ENCODE data around the gene NPAT. TPM values are rescaled to one million over a fixed set of nuclear protein-coding genes. Genes with fewer than 3 reads are reported as not detected.
A peak's percentile ranks its signal among the peaks of the same experiment; 100 is the strongest.

NPAT gene
- total RNA-seq, 2 donors from 2014 or later = 21.8 to 23.8 TPM

DNA sequence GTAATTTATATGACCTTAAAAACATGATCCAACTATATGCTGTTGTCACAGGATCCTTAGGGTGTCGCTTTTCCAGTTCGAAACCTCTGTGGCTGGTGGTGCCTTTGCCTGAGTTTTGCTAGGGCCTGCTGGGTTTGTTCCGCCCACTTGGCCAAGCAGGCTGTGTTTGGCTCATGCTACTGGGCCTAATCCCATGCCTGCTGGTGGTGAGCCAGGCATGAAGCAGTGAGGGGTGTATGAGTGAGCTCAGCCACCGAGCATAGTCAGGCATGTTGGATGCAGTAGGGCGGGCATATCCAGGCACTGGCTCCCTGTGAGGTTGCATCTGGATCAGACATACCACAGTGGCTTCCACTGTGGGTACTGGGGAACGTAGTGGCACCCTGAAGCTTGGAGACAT lies 16.3 kb downstream of the NPAT start:
- TF ChIP-seq, protein P1, sequence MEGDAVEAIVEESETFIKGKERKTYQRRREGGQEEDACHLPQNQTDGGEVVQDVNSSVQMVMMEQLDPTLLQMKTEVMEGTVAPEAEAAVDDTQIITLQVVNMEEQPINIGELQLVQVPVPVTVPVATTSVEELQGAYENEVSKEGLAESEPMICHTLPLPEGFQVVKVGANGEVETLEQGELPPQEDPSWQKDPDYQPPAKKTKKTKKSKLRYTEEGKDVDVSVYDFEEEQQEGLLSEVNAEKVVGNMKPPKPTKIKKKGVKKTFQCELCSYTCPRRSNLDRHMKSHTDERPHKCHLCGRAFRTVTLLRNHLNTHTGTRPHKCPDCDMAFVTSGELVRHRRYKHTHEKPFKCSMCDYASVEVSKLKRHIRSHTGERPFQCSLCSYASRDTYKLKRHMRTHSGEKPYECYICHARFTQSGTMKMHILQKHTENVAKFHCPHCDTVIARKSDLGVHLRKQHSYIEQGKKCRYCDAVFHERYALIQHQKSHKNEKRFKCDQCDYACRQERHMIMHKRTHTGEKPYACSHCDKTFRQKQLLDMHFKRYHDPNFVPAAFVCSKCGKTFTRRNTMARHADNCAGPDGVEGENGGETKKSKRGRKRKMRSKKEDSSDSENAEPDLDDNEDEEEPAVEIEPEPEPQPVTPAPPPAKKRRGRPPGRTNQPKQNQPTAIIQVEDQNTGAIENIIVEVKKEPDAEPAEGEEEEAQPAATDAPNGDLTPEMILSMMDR (conservative IDR thresholded peaks at IDR 0.05) = no peak
- Histone ChIP-seq H3K36me3 (ENCODE audit: control insufficient read depth, insufficient read depth, low read length) (peaks cover 85% of the 10 kb centered on the region), H3K4me3 (ENCODE audit: low read length) (peak overlapping the region; percentile 53), H3K27ac (ENCODE audit: low read depth, low read length) (no peak overlapping the region), H3K9me3 (ENCODE audit: control insufficient read depth, low read length) (peaks cover 65% of the 10 kb centered on the region), H3K27me3 (ENCODE audit: control insufficient read depth, insufficient read depth, low read length, poor library complexity, severe bottlenecking) (no peaks in the 10 kb centered on the region), H3K4me1 (ENCODE audit: control insufficient read depth, insufficient read depth, low read length) (no peaks in the 10 kb centered on the region), H3K9ac (ENCODE audit: extremely low read depth, low read length, poor library complexity, severe bottlenecking) (no peak overlapping the region)
- H3K27me3 Mint-ChIP-seq (ENCODE audit: insufficient read depth) = no peaks in the 10 kb centered on the region
- peaks cover 29% of the 10 kb centered on the region for H3K9me3 Mint-ChIP-seq
- H3K36me3 Mint-ChIP-seq (ENCODE audit: low read depth) = peaks cover 68% of the 10 kb centered on the region
- no peak overlapping the region for H3K4me3 Mint-ChIP-seq
- H3K4me1 Mint-ChIP-seq = peaks cover 15% of the 10 kb centered on the region
- DNase-seq = no peak
- 95 to 100% methylated on average over 4 to 6 of the region's 6 CpGs for WGBS, 2 experiments (ENCODE audit: insufficient coverage in 1 of 2, insufficient read length in 1 of 2)
- H3K27ac Mint-ChIP-seq = no peak overlapping the region

DNA sequence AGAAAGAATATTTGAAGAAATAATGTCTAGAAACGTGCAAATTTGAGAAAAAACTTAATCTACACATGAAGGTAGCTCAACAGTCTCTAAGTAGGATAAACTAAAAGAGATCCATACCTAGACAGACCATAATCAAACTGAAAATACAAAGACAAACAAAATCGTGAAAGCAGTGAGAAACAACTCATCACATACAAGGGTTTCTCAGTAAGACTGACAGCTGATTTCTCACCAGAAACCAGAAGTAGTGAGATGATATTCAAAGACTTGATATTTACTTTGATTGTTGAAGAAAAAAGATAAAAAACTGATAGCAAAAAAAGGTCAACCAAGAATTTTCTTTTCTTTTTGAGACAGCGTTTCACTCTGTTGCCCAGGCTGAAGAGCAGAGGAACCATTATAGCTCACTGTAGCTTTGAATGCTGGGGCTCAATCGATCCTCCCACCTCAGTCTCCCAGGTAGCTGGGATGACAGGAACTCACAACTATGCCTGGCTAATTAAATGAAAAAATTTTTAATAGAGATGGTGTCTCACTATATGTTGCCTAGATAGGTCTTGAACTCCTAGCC lies 17.4 kb downstream of the NPAT start:
- H3K27ac Mint-ChIP-seq = no peak overlapping the region
- H3K4me1 Mint-ChIP-seq = peaks cover 17% of the 10 kb centered on the region
- TF ChIP-seq, protein P1 (conservative IDR thresholded peaks at IDR 0.05) = no peak
- no peaks in the 10 kb centered on the region for H3K4me1 ChIP-seq (ENCODE audit: control insufficient read depth, insufficient read depth, low read length)
- no peak overlapping the region for H3K9ac ChIP-seq (ENCODE audit: extremely low read depth, low read length, poor library complexity, severe bottlenecking)
- no peak overlapping the region for H3K4me3 Mint-ChIP-seq
- peaks cover 58% of the 10 kb centered on the region for H3K9me3 ChIP-seq (ENCODE audit: control insufficient read depth, low read length)
- H3K36me3 ChIP-seq (ENCODE audit: control insufficient read depth, insufficient read depth, low read length) = peaks cover 75% of the 10 kb centered on the region
- no peaks in the 10 kb centered on the region for H3K27me3 ChIP-seq (ENCODE audit: control insufficient read depth, insufficient read depth, low read length, poor library complexity, severe bottlenecking)
- H3K9me3 Mint-ChIP-seq = peaks cover 27% of the 10 kb centered on the region
- WGBS, 2 experiments (ENCODE audit: insufficient coverage in 1 of 2, insufficient read length in 1 of 2) = 98 to 100% methylated on average over 1 to 4 of the region's 4 CpGs
- H3K36me3 Mint-ChIP-seq (ENCODE audit: low read depth) = peaks cover 57% of the 10 kb centered on the region
- H3K27me3 Mint-ChIP-seq (ENCODE audit: insufficient read depth) = no peaks in the 10 kb centered on the region
- no peak overlapping the region for H3K27ac ChIP-seq (ENCODE audit: low read depth, low read length)
- no peak for DNase-seq
- peak overlapping the region; percentile 2 for H3K4me3 ChIP-seq (ENCODE audit: low read length)

DNA sequence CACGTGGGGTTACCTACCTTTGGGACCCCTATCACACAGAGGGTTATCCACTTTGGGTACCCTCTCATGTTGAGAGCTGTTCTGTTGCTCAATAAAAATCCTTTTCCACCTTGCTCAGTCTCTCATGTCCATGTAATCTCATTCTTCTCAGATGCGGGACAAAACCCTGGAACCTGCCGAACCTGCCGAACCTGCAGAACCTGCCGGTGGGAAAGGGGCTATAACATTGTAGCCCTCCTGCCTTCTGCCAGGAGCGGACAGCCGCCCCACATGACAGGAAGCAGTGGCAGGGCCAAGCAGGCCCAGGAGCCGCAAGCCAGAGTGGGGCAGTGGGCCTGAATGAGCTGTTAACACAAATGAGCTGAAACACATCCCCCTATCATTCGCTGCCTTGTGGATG lies 18.1 kb downstream of the NPAT start:
- H3K9ac ChIP-seq (ENCODE audit: extremely low read depth, low read length, poor library complexity, severe bottlenecking) = no peak overlapping the region
- Mint-ChIP-seq H3K27ac (no peak overlapping the region), H3K4me3 (no peak overlapping the region), H3K27me3 (ENCODE audit: insufficient read depth) (no peaks in the 10 kb centered on the region), H3K4me1 (peaks cover 19% of the 10 kb centered on the region), H3K9me3 (peaks cover 27% of the 10 kb centered on the region), H3K36me3 (ENCODE audit: low read depth) (peaks cover 55% of the 10 kb centered on the region)
- H3K36me3 ChIP-seq (ENCODE audit: control insufficient read depth, insufficient read depth, low read length) = peaks cover 69% of the 10 kb centered on the region
- H3K9me3 ChIP-seq (ENCODE audit: control insufficient read depth, low read length) = peaks cover 57% of the 10 kb centered on the region
- DNase-seq = no peak
- 92% methylated on average over 7 to 9 of the region's 9 CpGs for WGBS, 2 experiments (ENCODE audit: insufficient coverage in 1 of 2, insufficient read length in 1 of 2)
- peak overlapping the region; percentile 2 for H3K4me3 ChIP-seq (ENCODE audit: low read length)
- TF ChIP-seq, protein P1 (conservative IDR thresholded peaks at IDR 0.05) = no peak
- no peak overlapping the region for H3K27ac ChIP-seq (ENCODE audit: low read depth, low read length)
- H3K4me1 ChIP-seq (ENCODE audit: control insufficient read depth, insufficient read depth, low read length) = no peaks in the 10 kb centered on the region
- no peaks in the 10 kb centered on the region for H3K27me3 ChIP-seq (ENCODE audit: control insufficient read depth, insufficient read depth, low read length, poor library complexity, severe bottlenecking)
